Body of pancreas (tissue), 4 donors: ENCODE results near the gene LCMT1.

ENCODE experiments used
- CTCF ChIP-seq, 7 experiments: fragments of 450-650 bp in 4 of 7; fragments of 200-600 bp in 3 of 7; sonication (generic) in 3 of 7; IDR thresholded peaks; one replicate each; pipeline ENCODE4 v1.5.1; 2016 to 2019; ENCODE audit warnings: antibody characterized with exemption in 7 of 7
- POLR2A ChIP-seq, 3 donors: fragments of 450-650 bp; IDR thresholded peaks; one replicate each; pipeline ENCODE4 v1.6.1; 2016; ENCODE audit warnings: antibody characterized with exemption in 3 of 3, mild to moderate bottlenecking in 2 of 3

DNA sequence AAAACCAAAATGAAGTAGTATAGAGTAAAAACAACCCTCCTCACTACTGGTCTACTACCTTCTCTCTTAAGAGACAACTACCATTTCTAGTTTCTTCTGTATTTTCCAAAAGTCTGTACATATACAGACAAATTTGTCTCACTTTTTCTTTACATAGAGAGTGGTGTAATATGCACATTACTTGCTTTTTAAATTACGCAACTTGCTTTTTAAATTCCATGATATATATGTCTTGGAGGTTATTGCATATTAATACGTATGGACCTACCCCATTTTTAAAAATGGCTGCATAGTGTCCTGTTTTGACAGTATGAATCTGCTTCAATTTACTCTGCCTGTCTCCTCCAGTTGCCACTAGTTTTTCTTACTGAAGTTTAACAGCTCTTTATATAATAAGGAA, 62.7 kb downstream of the LCMT1 start:
- TF ChIP-seq CTCF (IDR thresholded peaks at IDR 0.05) (no peak), POLR2A (IDR thresholded peaks at IDR 0.05) (no peak)
